ENCODE data around the gene C12orf54. TPM values are rescaled to one million over a fixed set of nuclear protein-coding genes. Genes with fewer than 3 reads are reported as not detected.
"Not testable (repeated sequence)": the region's sequence is repeated elsewhere in the genome, so short reads cannot be mapped to it uniquely, and the experiment has no call there.

Gene C12orf54
- total RNA-seq, 2 experiments from 2014 or later = not detected

- peaks cover 21% of the 10 kb centered on the region for H3K9me3 Mint-ChIP-seq (ENCODE audit: insufficient read depth)
- H3K4me1 Mint-ChIP-seq (ENCODE audit: low read depth); DNase-seq; H3K4me3 Mint-ChIP-seq; CTCF ChIA-PET; H3K27me3 Mint-ChIP-seq (ENCODE audit: low read depth); ATAC-seq; H3K27ac Mint-ChIP-seq; POLR2A ChIA-PET; H3K36me3 Mint-ChIP-seq (ENCODE audit: low read depth): not testable (repeated sequence)
Observed at GRCh38 chr12:48469027-48469426, 13.3 kb upstream of the C12orf54 start.

GRCh38 chr12:48472259-48472658 is 10.0 kb upstream of the C12orf54 start, which contains the start of gene ANP32D:
Gene ANP32D (plus strand): TSS chr12:48472559. CDS start chr12:48472665, 106 bp downstream.
- H3K36me3 Mint-ChIP-seq (ENCODE audit: low read depth) = no peaks in the 10 kb centered on the region
- peaks cover 21% of the 10 kb centered on the region for H3K9me3 Mint-ChIP-seq (ENCODE audit: insufficient read depth)
- no peak within 1 kb of the TSS for H3K4me3 Mint-ChIP-seq
- DNase-seq = no peak
- H3K27me3 Mint-ChIP-seq (ENCODE audit: low read depth) = peaks cover 4% of the 10 kb centered on the region
- ChIA-PET POLR2A (no interaction called here), CTCF (no interaction called here)
- no peak within 1 kb of the TSS for H3K27ac Mint-ChIP-seq
- H3K4me1 Mint-ChIP-seq (ENCODE audit: low read depth) = no peaks in the 10 kb centered on the region
- ATAC-seq = no peak

- ATAC-seq = no peak
- ChIA-PET CTCF (interaction anchor here (1.3 kb wide), 1 partner anchor 145 kb away, joined by 3 read pairs; no protein-coding TSS in a partner anchor), POLR2A (no interaction called here)
- Mint-ChIP-seq H3K9me3 (ENCODE audit: insufficient read depth) (peaks cover 17% of the 10 kb centered on the region), H3K4me3 (no peak overlapping the region), H3K36me3 (ENCODE audit: low read depth) (no peaks in the 10 kb centered on the region), H3K27me3 (ENCODE audit: low read depth) (peaks cover 4% of the 10 kb centered on the region), H3K4me1 (ENCODE audit: low read depth) (no peaks in the 10 kb centered on the region), H3K27ac (no peak overlapping the region)
- no peak for DNase-seq
Observed at GRCh38 chr12:48473061-48473460, 9.2 kb upstream of the C12orf54 start.

GRCh38 chr12:48474497-48474896 is 7.8 kb upstream of the C12orf54 start:
- H3K4me3 Mint-ChIP-seq; ATAC-seq; H3K27ac Mint-ChIP-seq; H3K27me3 Mint-ChIP-seq (ENCODE audit: low read depth); H3K4me1 Mint-ChIP-seq (ENCODE audit: low read depth); DNase-seq; CTCF ChIA-PET; H3K9me3 Mint-ChIP-seq (ENCODE audit: insufficient read depth); H3K36me3 Mint-ChIP-seq (ENCODE audit: low read depth); POLR2A ChIA-PET: not testable (repeated sequence)

GRCh38 chr12:48482930-48483329 is 632 bp downstream of the C12orf54 start:
- ChIA-PET POLR2A (no interaction called here), CTCF (no interaction called here)
- no peak overlapping the region for H3K27ac Mint-ChIP-seq
- peaks cover 5% of the 10 kb centered on the region for H3K27me3 Mint-ChIP-seq (ENCODE audit: low read depth)
- no peak overlapping the region for H3K4me3 Mint-ChIP-seq
- ATAC-seq (no peak), DNase-seq (no peak)
- H3K4me1 Mint-ChIP-seq (ENCODE audit: low read depth) = no peaks in the 10 kb centered on the region
- H3K36me3 Mint-ChIP-seq (ENCODE audit: low read depth) = no peaks in the 10 kb centered on the region
- no peaks in the 10 kb centered on the region for H3K9me3 Mint-ChIP-seq (ENCODE audit: insufficient read depth)

GRCh38 chr12:48486261-48486660 is 4.0 kb downstream of the C12orf54 start:
- Mint-ChIP-seq H3K9me3 (ENCODE audit: insufficient read depth) (no peaks in the 10 kb centered on the region), H3K27ac (no peak overlapping the region), H3K4me1 (ENCODE audit: low read depth) (peaks cover 4% of the 10 kb centered on the region), H3K4me3 (no peak overlapping the region), H3K27me3 (ENCODE audit: low read depth) (peaks cover 5% of the 10 kb centered on the region), H3K36me3 (ENCODE audit: low read depth) (no peaks in the 10 kb centered on the region)
- DNase-seq (no peak), ATAC-seq (no peak)
- ChIA-PET CTCF (no interaction called here), POLR2A (no interaction called here)

GRCh38 chr12:48486679-48487078 is 4.4 kb downstream of the C12orf54 start:
- ATAC-seq (no peak), DNase-seq (no peak)
- Mint-ChIP-seq H3K4me1 (ENCODE audit: low read depth) (peaks cover 4% of the 10 kb centered on the region), H3K9me3 (ENCODE audit: insufficient read depth) (no peaks in the 10 kb centered on the region), H3K4me3 (no peak overlapping the region), H3K27ac (no peak overlapping the region), H3K36me3 (ENCODE audit: low read depth) (no peaks in the 10 kb centered on the region), H3K27me3 (ENCODE audit: low read depth) (peaks cover 5% of the 10 kb centered on the region)
- POLR2A ChIA-PET = no interaction called here
- CTCF ChIA-PET = no interaction called here

- CTCF ChIA-PET = interaction anchor here (1.5 kb wide), 1 partner anchor 129 kb away, joined by 6 read pairs; no protein-coding TSS in a partner anchor
- DNase-seq (no peak), ATAC-seq (no peak)
- no peak overlapping the region for H3K4me3 Mint-ChIP-seq
- peaks cover 2% of the 10 kb centered on the region for H3K27me3 Mint-ChIP-seq (ENCODE audit: low read depth)
- peaks cover 4% of the 10 kb centered on the region for H3K4me1 Mint-ChIP-seq (ENCODE audit: low read depth)
- POLR2A ChIA-PET = interaction anchor here (0.6 kb wide), 1 partner anchor 38 kb away, joined by 5 read pairs; no protein-coding TSS in a partner anchor
- no peak overlapping the region for H3K27ac Mint-ChIP-seq
- no peaks in the 10 kb centered on the region for H3K36me3 Mint-ChIP-seq (ENCODE audit: low read depth)
- no peaks in the 10 kb centered on the region for H3K9me3 Mint-ChIP-seq (ENCODE audit: insufficient read depth)
Observed at GRCh38 chr12:48489012-48489411, 6.7 kb downstream of the C12orf54 start.

- H3K36me3 Mint-ChIP-seq (ENCODE audit: low read depth); DNase-seq; H3K27me3 Mint-ChIP-seq (ENCODE audit: low read depth); H3K4me3 Mint-ChIP-seq; ATAC-seq; H3K9me3 Mint-ChIP-seq (ENCODE audit: insufficient read depth); H3K27ac Mint-ChIP-seq; H3K4me1 Mint-ChIP-seq (ENCODE audit: low read depth): not testable (repeated sequence)
- ChIA-PET CTCF (interaction anchor here (1.5 kb wide), 1 partner anchor 129 kb away, joined by 6 read pairs; no protein-coding TSS in a partner anchor), POLR2A (interaction anchor here (0.6 kb wide), 1 partner anchor 37 kb away, joined by 5 read pairs; no protein-coding TSS in a partner anchor)
Observed at GRCh38 chr12:48489456-48489855, 7.2 kb downstream of the C12orf54 start.

GRCh38 chr12:48500281-48500680 is 18.0 kb downstream of the C12orf54 start:
- CTCF ChIA-PET; H3K36me3 Mint-ChIP-seq (ENCODE audit: low read depth); H3K4me3 Mint-ChIP-seq: not testable (repeated sequence)

GRCh38 chr12:48506836-48507235 is 24.5 kb downstream of the C12orf54 start:
- CTCF ChIA-PET; H3K36me3 Mint-ChIP-seq (ENCODE audit: low read depth); H3K27ac Mint-ChIP-seq; H3K27me3 Mint-ChIP-seq (ENCODE audit: low read depth); H3K4me1 Mint-ChIP-seq (ENCODE audit: low read depth); H3K9me3 Mint-ChIP-seq (ENCODE audit: insufficient read depth); POLR2A ChIA-PET; DNase-seq; H3K4me3 Mint-ChIP-seq; ATAC-seq: not testable (repeated sequence)

More at GRCh38 chr12:48500281-48500680, 18.0 kb downstream of the C12orf54 start:
- H3K27me3 Mint-ChIP-seq (ENCODE audit: low read depth); H3K4me1 Mint-ChIP-seq (ENCODE audit: low read depth); ATAC-seq; DNase-seq; H3K9me3 Mint-ChIP-seq (ENCODE audit: insufficient read depth); H3K27ac Mint-ChIP-seq; POLR2A ChIA-PET: not testable (repeated sequence)

GRCh38 chr12:48508987-48509386 is 26.7 kb downstream of the C12orf54 start:
- ATAC-seq (no peak), DNase-seq (no peak)
- Mint-ChIP-seq H3K27me3 (ENCODE audit: low read depth) (peaks cover 6% of the 10 kb centered on the region), H3K27ac (no peak overlapping the region), H3K9me3 (ENCODE audit: insufficient read depth) (peaks cover 4% of the 10 kb centered on the region), H3K36me3 (ENCODE audit: low read depth) (no peaks in the 10 kb centered on the region), H3K4me1 (ENCODE audit: low read depth) (no peaks in the 10 kb centered on the region), H3K4me3 (no peak overlapping the region)
- POLR2A ChIA-PET = no interaction called here
- CTCF ChIA-PET = no interaction called here

GRCh38 chr12:48510111-48510510 is 27.8 kb downstream of the C12orf54 start:
- POLR2A ChIA-PET = no interaction called here
- no peak for DNase-seq
- peaks cover 4% of the 10 kb centered on the region for H3K9me3 Mint-ChIP-seq (ENCODE audit: insufficient read depth)
- H3K36me3 Mint-ChIP-seq (ENCODE audit: low read depth) = no peaks in the 10 kb centered on the region
- no peaks in the 10 kb centered on the region for H3K4me1 Mint-ChIP-seq (ENCODE audit: low read depth)
- H3K27ac Mint-ChIP-seq = no peak overlapping the region
- CTCF ChIA-PET = no interaction called here
- no peak overlapping the region for H3K4me3 Mint-ChIP-seq
- peaks cover 6% of the 10 kb centered on the region for H3K27me3 Mint-ChIP-seq (ENCODE audit: low read depth)
- ATAC-seq = no peak
